OCI-LY7 (cell line): ENCODE data around the gene KLHL4. TPM values are rescaled to one million over a fixed set of nuclear protein-coding genes. Genes with fewer than 3 reads are reported as not detected.

ENCODE experiments used
- BruUV-seq: library from RNA; stranded (reverse); fragments of 400-500 nt; replicated peaks from 2 replicates; lab custom pipeline; 2021; lab: Mats Ljungman, UMichigan
- CTCF ChIA-PET: fragments of 300-600 bp; sonication (Branson Sonifier 250); formaldehyde crosslinking; loops from one replicate; lab custom pipeline; 2022; ENCODE audit warnings: antibody characterized with exemption; ENCODE audit not compliant: unreplicated experiment; lab: Charles Lee
- POLR2A ChIA-PET: fragments of 300-600 bp; sonication (Branson Sonifier 250); formaldehyde crosslinking; loops from one replicate; lab custom pipeline; 2022; ENCODE audit warnings: antibody characterized with exemption; lab: Charles Lee
- DNase-seq: peaks from one replicate; pipeline ENCODE4 v3.0.0-alpha.2; 2015; ENCODE audit warnings: low spot score
- H2AFZ ChIP-seq: fragments of 200-600 bp; sonication (generic), shearing (Covaris generic); 2 replicates; pipeline ENCODE4 v1.6.1; 2014; ENCODE audit warnings: mild to moderate bottlenecking, antibody characterized with exemption, low read length, moderate library complexity
- H3K27ac ChIP-seq: fragments of 200-600 bp; sonication (generic); 2 replicates; pipeline ENCODE4 v1.5.1; 2014; ENCODE audit warnings: mixed run types, low read depth, mild to moderate bottlenecking, moderate library complexity, low read length, inconsistent platforms; ENCODE audit not compliant: poor library complexity, severe bottlenecking
- H3K36me3 ChIP-seq: fragments of 200-600 bp; sonication (generic); 2 replicates; pipeline ENCODE4 v1.6.1; 2014; ENCODE audit warnings: mild to moderate bottlenecking, antibody characterized with exemption, low read length, moderate library complexity, mixed read lengths; ENCODE audit not compliant: insufficient read depth
- H3K4me1 ChIP-seq: fragments of 200-600 bp; sonication (generic); 2 replicates; pipeline ENCODE4 v1.5.1; 2014; ENCODE audit warnings: mild to moderate bottlenecking, low read length; ENCODE audit not compliant: insufficient read depth, poor library complexity, severe bottlenecking
- H3K4me2 ChIP-seq: fragments of 200-600 bp; sonication (generic); 2 replicates; pipeline ENCODE4 v1.6.1; 2014; ENCODE audit warnings: mild to moderate bottlenecking, low read length
- H3K4me3 ChIP-seq: fragments of 200-600 bp; sonication (generic); 2 replicates; pipeline ENCODE4 v1.5.1; 2014; ENCODE audit warnings: mild to moderate bottlenecking, low read depth, low read length; ENCODE audit not compliant: poor library complexity, severe bottlenecking
- H3K79me2 ChIP-seq: fragments of 200-600 bp; sonication (generic); 2 replicates; pipeline ENCODE4 v1.6.1; 2016; ENCODE audit warnings: low read depth, mild to moderate bottlenecking, low read length, moderate library complexity, mixed read lengths; ENCODE audit not compliant: insufficient read depth
- H3K9me2 ChIP-seq: fragments of 200-600 bp; sonication (generic); 2 replicates; pipeline ENCODE4 v1.6.1; 2016; ENCODE audit warnings: mild to moderate bottlenecking, low read length, mixed read lengths; ENCODE audit not compliant: insufficient read depth
- H3K9me3 ChIP-seq: fragments of 200-600 bp; sonication (generic); 2 replicates; pipeline ENCODE4 v1.6.1; 2014; ENCODE audit warnings: mild to moderate bottlenecking, mixed run types, low read length, mixed read lengths
- H4K20me1 ChIP-seq: fragments of 200-600 bp; sonication (generic); 2 replicates; pipeline ENCODE4 v1.6.1; 2014; ENCODE audit warnings: mild to moderate bottlenecking, antibody characterized with exemption, low read length, moderate library complexity, mixed read lengths; ENCODE audit not compliant: insufficient read depth
- CTCF ChIP-seq: fragments of 200-600 bp; sonication (generic); conservative IDR thresholded peaks from 2 replicates; pipeline ENCODE4 v1.5.1; 2014; ENCODE audit warnings: mild to moderate bottlenecking, antibody characterized with exemption, low read length, moderate library complexity, mixed read lengths
- EZH2phosphoT487 ChIP-seq: fragments of 200-600 bp; sonication (generic); IDR thresholded peaks from 2 replicates; pipeline ENCODE4 v1.6.1; 2018; ENCODE audit warnings: low read depth, borderline replicate concordance, mild to moderate bottlenecking, mixed run types, antibody characterized with exemption, low read length, moderate library complexity, mixed read lengths
- intact Hi-C: fragments of 100-400 bp; cut with micrococcal nuclease; formaldehyde crosslinking; loops from one replicate; pipeline ENCODE4 v1.10.0; 2022; ENCODE audit not compliant: unreplicated experiment
- total RNA-seq, 2 experiments: library from RNA; depleted of rRNA in 1 of 2; stranded (reverse); fragments of >200 nt in 1 of 2; shearing (Covaris generic) in 1 of 2; gene quantifications; 2 replicates each; pipeline ENCODE4 v1.2.3, GENCODE V29; 2014 to 2022

KLHL4 gene
- total RNA-seq, 2 experiments from 2014 or later: not detected

- Histone ChIP-seq H3K9me3 (no peaks in the 10 kb centered on the region), H3K27ac (no peak overlapping the region), H3K4me3 (no peak overlapping the region), H3K4me1 (no peaks in the 10 kb centered on the region), H3K36me3 (no peaks in the 10 kb centered on the region), H3K4me2 (no peak overlapping the region), H4K20me1 (no peaks in the 10 kb centered on the region), H3K79me2 (no peaks in the 10 kb centered on the region), H3K9me2 (no peaks in the 10 kb centered on the region), H2AFZ (no peak overlapping the region)
- CTCF ChIA-PET: no interaction called here
- TF ChIP-seq CTCF (no peak), EZH2phosphoT487 (no peak)
- POLR2A ChIA-PET: no interaction called here
- intact Hi-C loops: no loop called here
- BruUV-seq: no TSS peak
- DNase-seq: no peak
Observed at GRCh38 chrX:87518504-87518903, 902 bp downstream of the KLHL4 start.

GRCh38 chrX:87525771-87526229, 8.2 kb downstream of the KLHL4 start:
- no peaks in the 10 kb centered on the region for H3K9me2 ChIP-seq
- no peaks in the 10 kb centered on the region for H4K20me1 ChIP-seq
- POLR2A ChIA-PET: no interaction called here
- H2AFZ ChIP-seq: no peak overlapping the region
- no peaks in the 10 kb centered on the region for H3K79me2 ChIP-seq
- no TSS peak for BruUV-seq
- intact Hi-C loops: no loop called here
- H3K27ac ChIP-seq: no peak overlapping the region
- no peak overlapping the region for H3K4me3 ChIP-seq
- no peaks in the 10 kb centered on the region for H3K9me3 ChIP-seq
- no peaks in the 10 kb centered on the region for H3K36me3 ChIP-seq
- no peak for DNase-seq
- TF ChIP-seq EZH2phosphoT487 (no peak), CTCF (no peak)
- CTCF ChIA-PET: no interaction called here
- no peak overlapping the region for H3K4me2 ChIP-seq
- no peaks in the 10 kb centered on the region for H3K4me1 ChIP-seq

- no peak overlapping the region for H3K4me3 ChIP-seq
- H3K4me2 ChIP-seq: no peak overlapping the region
- H3K9me3 ChIP-seq: no peaks in the 10 kb centered on the region
- TF ChIP-seq EZH2phosphoT487 (no peak), CTCF (no peak)
- no peaks in the 10 kb centered on the region for H3K36me3 ChIP-seq
- H3K27ac ChIP-seq: no peak overlapping the region
- ChIA-PET POLR2A (no interaction called here), CTCF (no interaction called here)
- no peaks in the 10 kb centered on the region for H4K20me1 ChIP-seq
- H2AFZ ChIP-seq: no peak overlapping the region
- H3K79me2 ChIP-seq: no peaks in the 10 kb centered on the region
- no peaks in the 10 kb centered on the region for H3K4me1 ChIP-seq
- no peaks in the 10 kb centered on the region for H3K9me2 ChIP-seq
- no peak for DNase-seq
- BruUV-seq: no TSS peak
- intact Hi-C loops: no loop called here
Observed at GRCh38 chrX:87526281-87526680, 8.7 kb downstream of the KLHL4 start.
